HCT116 (cell line): ENCODE data around the gene ANKRD18A. TPM values are rescaled to one million over a fixed set of nuclear protein-coding genes. Genes with fewer than 3 reads are reported as not detected.

Source experiments
- ATAC-seq: fragments of 200-7000 bp; cut with Tn5 transposase; 2 replicates; pipeline ENCODE4 v1.9.1; 2020; ENCODE audit warnings: mild to moderate bottlenecking, moderate library complexity
- Bru-seq: library from RNA; stranded (reverse); fragments of 400-500 nt; gene quantifications from one replicate; lab custom pipeline; 2021; lab: Mats Ljungman, UMichigan
- BruChase-seq, 2 experiments: library from RNA; stranded (reverse); fragments of 400-500 nt; gene quantifications; one replicate each; lab custom pipeline; 2021; lab: Mats Ljungman, UMichigan
- BruUV-seq: library from RNA; stranded (reverse); fragments of 400-500 nt; replicated peaks from 2 replicates; lab custom pipeline; 2021; lab: Mats Ljungman, UMichigan
- CTCF ChIA-PET: fragments of 300-600 bp; sonication (Branson Sonifier 250); formaldehyde crosslinking; loops from one replicate; lab custom pipeline; 2021; ENCODE audit warnings: antibody characterized with exemption; lab: Charles Lee
- POLR2A ChIA-PET: fragments of 300-600, 350-600 bp; sonication (Branson Sonifier 250); formaldehyde crosslinking; loops from one replicate; lab custom pipeline; 2021; ENCODE audit warnings: antibody characterized with exemption; lab: Charles Lee
- RAD21 ChIA-PET, 2 experiments: fragments of 300-600 bp; sonication (Branson Sonifier 250); formaldehyde crosslinking; loops; one replicate each; lab custom pipeline; 2023; ENCODE audit warnings: low total read pairs in 2 of 2; ENCODE audit not compliant: uncharacterized antibody in 2 of 2, unreplicated experiment in 2 of 2, low non-redundant PET in 1 of 2; lab: Charles Lee
- DNase-seq: peaks from one replicate; pipeline ENCODE4 v3.0.0-alpha.2; 2010; ENCODE audit warnings: low read depth, low spot score
- H2AFZ ChIP-seq: fragments of 200-600 bp; shearing (Covaris generic), sonication (generic); 2 replicates; pipeline ENCODE4 v1.6.1; 2017; ENCODE audit warnings: low read depth, mixed run types, mixed read lengths, antibody characterized with exemption, low read length; ENCODE audit not compliant: poor library complexity, severe bottlenecking
- H3K27ac ChIP-seq: 2 replicates; pipeline ENCODE4 v1.5.1; 2012; ENCODE audit warnings: low read depth, low read length
- H3K27me3 ChIP-seq: fragments of 200-600 bp; sonication (generic); 2 replicates; pipeline ENCODE4 v1.6.1; 2016; ENCODE audit warnings: mixed run types, low read length, mixed read lengths; ENCODE audit not compliant: insufficient read depth
- H3K36me3 ChIP-seq, 2 experiments: fragments of 200-500 bp in 1 of 2; fragments of 200-600 bp in 1 of 2; sonication (Bioruptor generic) in 1 of 2; sonication (generic) in 1 of 2; 2 replicates each; pipeline versions ENCODE4 v1.5.1 to v1.6.1; 2014 to 2016; ENCODE audit warnings: low read length in 2 of 2, inconsistent platforms in 1 of 2, mixed read lengths in 1 of 2, mixed run types in 1 of 2; ENCODE audit not compliant: insufficient read depth in 2 of 2, control insufficient read depth in 1 of 2
- H3K4me1 ChIP-seq, 2 experiments: fragments of 200-600 bp in 1 of 2; sonication (generic) in 1 of 2; 2 replicates each; pipeline versions ENCODE4 v1.5.1 to v1.6.1; 2012 to 2017; ENCODE audit warnings: low read length in 2 of 2, inconsistent platforms in 1 of 2, mild to moderate bottlenecking in 1 of 2, mixed read lengths in 1 of 2, mixed run types in 1 of 2, moderate library complexity in 1 of 2; ENCODE audit not compliant: insufficient read depth in 2 of 2, control insufficient read depth in 1 of 2
- H3K4me2 ChIP-seq: fragments of 200-600 bp; sonication (generic); 2 replicates; pipeline ENCODE4 v1.6.1; 2017; ENCODE audit warnings: mixed run types, low read length, mixed read lengths
- H3K4me3 ChIP-seq, 2 experiments: fragments of 200-600 bp in 1 of 2; sonication (generic) in 1 of 2; replicated peaks in 1 of 2; 2 replicates each; pipeline ENCODE4 v1.5.1; 2011 to 2016; ENCODE audit warnings: low read length in 2 of 2, control low read depth in 1 of 2, low read depth in 1 of 2, mild to moderate bottlenecking in 1 of 2, mixed read lengths in 1 of 2, mixed run types in 1 of 2
- H3K79me2 ChIP-seq: fragments of 200-600 bp; sonication (generic); 2 replicates; pipeline ENCODE4 v1.6.1; 2017; ENCODE audit warnings: mild to moderate bottlenecking, mixed run types, low read length, moderate library complexity, mixed read lengths; ENCODE audit not compliant: insufficient read depth
- H3K9ac ChIP-seq: fragments of 200-600 bp; sonication (generic); 2 replicates; pipeline ENCODE4 v1.6.1; 2016; ENCODE audit warnings: low read length, mixed read lengths
- H3K9me2 ChIP-seq: fragments of 200-600 bp; sonication (generic), shearing (Covaris generic); 2 replicates; pipeline ENCODE4 v1.6.1; 2017; ENCODE audit warnings: mixed run types, mild to moderate bottlenecking, moderate library complexity; ENCODE audit not compliant: insufficient read depth
- H3K9me3 ChIP-seq, 2 experiments: fragments of 200-500 bp in 1 of 2; fragments of 200-600 bp in 1 of 2; sonication (Bioruptor generic) in 1 of 2; sonication (generic) in 1 of 2; 2 replicates each; pipeline ENCODE4 v1.6.1; 2014 to 2017; ENCODE audit warnings: low read length in 2 of 2, mixed read lengths in 2 of 2, inconsistent platforms in 1 of 2, low read depth in 1 of 2, mild to moderate bottlenecking in 1 of 2, mixed run types in 1 of 2, moderate library complexity in 1 of 2; ENCODE audit not compliant: control insufficient read depth in 1 of 2, insufficient read depth in 1 of 2
- H4K20me1 ChIP-seq: fragments of 200-600 bp; sonication (generic), shearing (Covaris generic); 2 replicates; pipeline ENCODE4 v1.6.1; 2017; ENCODE audit warnings: mixed run types, mild to moderate bottlenecking, moderate library complexity; ENCODE audit not compliant: insufficient read depth
- ATF3 ChIP-seq: IDR thresholded peaks from 2 replicates; pipeline ENCODE4 v1.6.1; 2012
- CTCF ChIP-seq, 3 experiments: fragments of 200-600 bp in 1 of 3; sonication (generic) in 1 of 3; IDR thresholded peaks in 2 of 3; conservative IDR thresholded peaks in 1 of 3; 2 replicates each; pipeline ENCODE4 v1.5.1; 2012 to 2017; ENCODE audit warnings: low read depth in 2 of 3, low read length in 2 of 3, antibody characterized with exemption in 1 of 3, borderline replicate concordance in 1 of 3, control low read depth in 1 of 3, mild to moderate bottlenecking in 1 of 3, mixed read lengths in 1 of 3, mixed run types in 1 of 3, moderate library complexity in 1 of 3; ENCODE audit not compliant: insufficient read depth in 1 of 3
- EGR1 ChIP-seq: IDR thresholded peaks from 2 replicates; pipeline ENCODE4 v1.6.1; 2012; ENCODE audit warnings: low read depth
- EZH2 ChIP-seq: fragments of 200-600 bp; sonication (generic); IDR thresholded peaks from 2 replicates; pipeline ENCODE4 v1.6.1; 2017; ENCODE audit warnings: antibody characterized with exemption, mixed run types
- FOSL1 ChIP-seq: IDR thresholded peaks from 2 replicates; pipeline ENCODE4 v1.6.1; 2012; ENCODE audit warnings: low read depth
- MAX ChIP-seq: IDR thresholded peaks from 2 replicates; pipeline ENCODE4 v1.6.1; 2012
- POLR2AphosphoS5 ChIP-seq: IDR thresholded peaks from 2 replicates; pipeline ENCODE4 v1.6.1; 2011; ENCODE audit warnings: mild to moderate bottlenecking, low read depth, low read length, moderate library complexity
- REST ChIP-seq: IDR thresholded peaks from 2 replicates; pipeline ENCODE4 v1.6.1; 2012; ENCODE audit warnings: low read depth
- SIN3A ChIP-seq: IDR thresholded peaks from 2 replicates; pipeline ENCODE4 v1.6.1; 2012; ENCODE audit warnings: low read depth
- SP1 ChIP-seq: IDR thresholded peaks from 2 replicates; pipeline ENCODE4 v1.6.1; 2012; ENCODE audit warnings: low read depth
- SRF ChIP-seq: IDR thresholded peaks from 2 replicates; pipeline ENCODE4 v1.6.1; 2012; ENCODE audit warnings: low read depth
- TCF7L2 ChIP-seq: IDR thresholded peaks from 2 replicates; pipeline ENCODE4 v1.7.0; 2011; ENCODE audit warnings: borderline replicate concordance, inconsistent platforms; ENCODE audit not compliant: insufficient read depth, insufficient read length; ENCODE audit errors: extremely low read depth
- ZBTB33 ChIP-seq: IDR thresholded peaks from 2 replicates; pipeline ENCODE4 v1.6.1; 2011; ENCODE audit warnings: mild to moderate bottlenecking, low read length, moderate library complexity; ENCODE audit not compliant: insufficient replicate concordance; ENCODE audit errors: extremely low read depth
- ZFX ChIP-seq: fragments of 450-650 bp; IDR thresholded peaks from 2 replicates; pipeline ENCODE4 v1.6.1; 2017
- intact Hi-C: fragments of 100-400 bp; cut with micrococcal nuclease; formaldehyde crosslinking; loops from 2 replicates; pipeline ENCODE4 v1.10.0; 2022
- long read RNA-seq: library from polyadenylated mRNA; unstranded; transcript quantifications from one replicate; pipeline ENCODE4 v2.0.0, GENCODE V29; 2021; ENCODE audit not compliant: unreplicated experiment
- polyA plus RNA-seq: library from polyadenylated mRNA; unstranded; fragments of >200 nt; gene quantifications from 2 replicates; pipeline ENCODE4 v1.2.1, GENCODE V29; 2012; ENCODE audit warnings: missing spikeins
- total RNA-seq: library from RNA; stranded (reverse); gene quantifications from one replicate; pipeline ENCODE4 v1.2.1, GENCODE V29; 2021; ENCODE audit not compliant: unreplicated experiment

Gene ANKRD18A
- total RNA-seq (24.2 TPM), Bru-seq, nascent RNA (percentile 82 among the genes with signal in this experiment), BruChase-seq, experiment 1, labeled RNA remaining after a 6-hour chase (percentile 84 among the genes with signal in this experiment), BruChase-seq, experiment 2, labeled RNA remaining after a 2-hour chase (percentile 72 among the genes with signal in this experiment)
- polyA plus RNA-seq = 7.4 and 11.3 TPM in 2 replicates
- long read RNA-seq, partial matches to known transcripts = 12 of 16 reads
- long read RNA-seq, other reads (novel, unspliced or antisense) = 4 of 16 reads

GRCh38 chr9:38620483-38621433 is at the start of gene ANKRD18A:
Gene ANKRD18A, minus strand, starts transcription at chr9:38620596. Its CDS starts 311 bp downstream, at chr9:38620285.
- intact Hi-C loops = loop anchor here (5.0 kb wide), 1 partner anchor 52 kb away; no protein-coding TSS in a partner anchor
- peak; percentile 91 for ATAC-seq
- peak within 1 kb of the TSS; percentile 38 for H2AFZ ChIP-seq
- H3K36me3 ChIP-seq = no peaks in the 10 kb centered on the region
- H3K4me1 ChIP-seq = peaks cover 2 to 14% of the 10 kb centered on the region in 2 experiments; a peak in 2 of 4 replicates
- H3K9ac ChIP-seq = peak within 1 kb of the TSS; percentile 79
- H3K27me3 ChIP-seq = no peaks in the 10 kb centered on the region
- no peaks in the 10 kb centered on the region for H3K9me2 ChIP-seq
- H3K79me2 ChIP-seq = peaks cover 14% of the 10 kb centered on the region; the same call in 1 of the 2 replicates
- ChIA-PET POLR2A (interaction anchor here (0.8 to 1.4 kb wide), 3 partner anchors 14 to 493 kb away, joined by 3 to 4 read pairs (median 3); no protein-coding TSS in a partner anchor), CTCF (interaction anchor here (0.8 to 1.6 kb wide), 3 partner anchors 21 to 52 kb away, joined by 3 to 19 read pairs (median 4); no protein-coding TSS in a partner anchor), RAD21 (interaction anchor here in 1 of 2 experiments (0.6 kb wide), 1 partner anchor 202 kb away, joined by 3 read pairs; no protein-coding TSS in a partner anchor)
- peak within 1 kb of the TSS; percentile 74 to 82 for H3K4me3 ChIP-seq
- peak within 1 kb of the TSS; percentile 81 for H3K27ac ChIP-seq
- peak; percentile 83 for DNase-seq
- H3K9me3 ChIP-seq = no peaks in the 10 kb centered on the region
- BruUV-seq = TSS peak; percentile 36
- H4K20me1 ChIP-seq = no peaks in the 10 kb centered on the region
- peak within 1 kb of the TSS; percentile 92 for H3K4me2 ChIP-seq
- TF ChIP-seq TCF7L2 = no peak
- no peak for TF ChIP-seq ATF3
- peak; percentile 5; the same call in 1 of the 2 replicates for TF ChIP-seq FOSL1
- TF ChIP-seq CTCF (IDR thresholded peaks at IDR 0.05 in 2 of 3, conservative IDR thresholded peaks at IDR 0.05 in 1 of 3; ENCODE audit: borderline replicate concordance in 1 of 3, insufficient read depth in 1 of 3, low read depth in 2 of 3, low read length in 2 of 3) = peak; percentile 60 to 75 (median 74)
- TF ChIP-seq EGR1 = no peak
- TF ChIP-seq SP1 = no peak
- TF ChIP-seq POLR2AphosphoS5 = peak; percentile 77
- TF ChIP-seq SRF = no peak
- TF ChIP-seq ZBTB33 = peak; percentile 84
- TF ChIP-seq EZH2 = no peak
- TF ChIP-seq REST = no peak
- TF ChIP-seq ZFX = peak; percentile 49
- TF ChIP-seq MAX = peak; percentile 94
- peak; percentile 78; the same call in 1 of the 2 replicates for TF ChIP-seq SIN3A
